Endothelial cell of umbilical vein (primary cell): Measurements from ENCODE around the gene CBLIF. TPM values are rescaled to one million over a fixed set of nuclear protein-coding genes. Genes with fewer than 3 reads are reported as not detected.

Source experiments
- BruUV-seq: library from RNA; stranded (reverse); fragments of 400-500 nt; replicated peaks from 2 replicates; lab custom pipeline; 2021; lab: Mats Ljungman, UMichigan
- CTCF ChIA-PET: fragments of 300-600, 350-600 bp; sonication (Branson Sonifier 250); formaldehyde crosslinking; loops from one replicate; lab custom pipeline; 2021; ENCODE audit warnings: antibody characterized with exemption, inconsistent platforms; lab: Charles Lee
- POLR2A ChIA-PET: fragments of 300-600, 350-600 bp; sonication (Branson Sonifier 250); formaldehyde crosslinking; loops from one replicate; lab custom pipeline; 2021; ENCODE audit warnings: antibody characterized with exemption, inconsistent platforms; lab: Charles Lee
- DNase-seq: peaks from one replicate; pipeline ENCODE4 v3.0.0-alpha.2; 2011; ENCODE audit warnings: low read depth, low spot score
- FAIRE-seq: peaks from 2 replicates; lab custom pipeline; 2011; peaks lifted over from hg19 to GRCh38; lab: Jason Lieb, UNC
- H2AFZ ChIP-seq: 2 replicates; pipeline ENCODE4 v1.6.0; 2012; ENCODE audit warnings: low read depth, low read length, control low read depth, inconsistent platforms
- H3K27ac ChIP-seq: 2 replicates; pipeline ENCODE4 v1.5.1; 2011; ENCODE audit warnings: low read depth, mild to moderate bottlenecking, control low read depth, low read length, moderate library complexity; ENCODE audit not compliant: insufficient read depth
- H3K27me3 ChIP-seq, 2 experiments: 2 replicates each; pipeline versions ENCODE4 v1.6.0 to v1.6.1; 2011; ENCODE audit warnings: low read length in 2 of 2, mixed read lengths in 1 of 2; ENCODE audit not compliant: control insufficient read depth in 2 of 2, insufficient read depth in 2 of 2
- H3K36me3 ChIP-seq, 2 experiments: 2 replicates in 1 of 2; 3 replicates in 1 of 2; pipeline ENCODE4 v1.5.1; 2011; ENCODE audit warnings: low read length in 2 of 2, mild to moderate bottlenecking in 1 of 2, moderate library complexity in 1 of 2; ENCODE audit not compliant: control insufficient read depth in 2 of 2, insufficient read depth in 2 of 2; ENCODE audit errors: extremely low read depth in 1 of 2
- H3K4me1 ChIP-seq: 3 replicates; pipeline ENCODE4 v1.5.1; 2011; ENCODE audit warnings: mild to moderate bottlenecking, low read length; ENCODE audit not compliant: control insufficient read depth, insufficient read depth; ENCODE audit errors: extremely low read depth
- H3K4me2 ChIP-seq: 2 replicates; pipeline ENCODE4 v1.6.1; 2011; ENCODE audit warnings: low read length, control low read depth, mixed read lengths; ENCODE audit not compliant: insufficient read depth
- H3K4me3 ChIP-seq, 3 experiments: fragments of 200-600 bp in 1 of 3; sonication (generic), shearing (Covaris generic) in 1 of 3; replicated peaks in 1 of 3; 2 replicates each; pipeline ENCODE4 v1.5.1; 2011 to 2016; ENCODE audit warnings: control low read depth in 3 of 3, low read length in 3 of 3, mild to moderate bottlenecking in 2 of 3, inconsistent platforms in 1 of 3, low read depth in 1 of 3, moderate library complexity in 1 of 3; ENCODE audit not compliant: insufficient read depth in 1 of 3
- H3K79me2 ChIP-seq: 2 replicates; pipeline ENCODE4 v1.6.0; 2012; ENCODE audit warnings: low read length, inconsistent platforms; ENCODE audit not compliant: control insufficient read depth, insufficient read depth
- H3K9ac ChIP-seq: replicated peaks from 2 replicates; pipeline ENCODE3; 2011; ENCODE audit warnings: low read length, control low read depth; ENCODE audit not compliant: insufficient read depth; ENCODE audit errors: extremely low read depth
- H3K9me1 ChIP-seq: replicated peaks from 3 replicates; pipeline ENCODE4 v1.6.0; 2011; ENCODE audit warnings: mild to moderate bottlenecking, low read length; ENCODE audit not compliant: control insufficient read depth, insufficient read depth; ENCODE audit errors: extremely low read depth
- H3K9me3 ChIP-seq: replicated peaks from 2 replicates; pipeline ENCODE4 v1.5.1; 2012; ENCODE audit warnings: low read length, inconsistent platforms; ENCODE audit not compliant: control insufficient read depth, insufficient read depth
- H4K20me1 ChIP-seq: replicated peaks from 2 replicates; pipeline ENCODE3; 2011; ENCODE audit warnings: mild to moderate bottlenecking, low read length; ENCODE audit not compliant: control insufficient read depth, insufficient read depth; ENCODE audit errors: extremely low read depth
- CTCF ChIP-seq, 2 donors: IDR thresholded peaks; 1 replicate in 1 of 2; 2 replicates in 1 of 2; pipeline ENCODE4 v1.5.1; 2011; ENCODE audit warnings: low read length in 2 of 2, mild to moderate bottlenecking in 2 of 2, moderate library complexity in 2 of 2, control low read depth in 1 of 2, inconsistent platforms in 1 of 2, low read depth in 1 of 2; ENCODE audit not compliant: insufficient read depth in 1 of 2; ENCODE audit errors: extremely low read depth in 1 of 2
- EZH2 ChIP-seq: IDR thresholded peaks from 2 replicates; pipeline ENCODE4 v1.6.1; 2012; ENCODE audit warnings: borderline replicate concordance, low read depth, mild to moderate bottlenecking, moderate library complexity, low read length, inconsistent platforms; ENCODE audit not compliant: severe bottlenecking
- FOS ChIP-seq: IDR thresholded peaks from 2 replicates; pipeline ENCODE4 v1.6.1; 2011; ENCODE audit warnings: mild to moderate bottlenecking, low read length, moderate library complexity, borderline replicate concordance; ENCODE audit not compliant: insufficient read depth
- GATA2 ChIP-seq: IDR thresholded peaks from 2 replicates; pipeline ENCODE4 v1.7.0; 2011; ENCODE audit warnings: low read depth, mild to moderate bottlenecking, moderate library complexity, mixed read lengths, low read length; ENCODE audit not compliant: insufficient read length, insufficient read depth
- JUN ChIP-seq: IDR thresholded peaks from 2 replicates; pipeline ENCODE4 v1.6.1; 2011; ENCODE audit warnings: borderline replicate concordance, low read depth; ENCODE audit not compliant: insufficient read length, insufficient read depth
- MAX ChIP-seq: IDR thresholded peaks from 2 replicates; pipeline ENCODE4 v1.6.1; 2011; ENCODE audit not compliant: insufficient read depth, insufficient read length
- MYC ChIP-seq: IDR thresholded peaks from one replicate; pipeline ENCODE4 v1.6.1; 2011; ENCODE audit warnings: mild to moderate bottlenecking, low read depth, low read length
- POLR2A ChIP-seq: IDR thresholded peaks from 2 replicates; pipeline ENCODE4 v1.6.1; 2012; ENCODE audit warnings: low read depth, mild to moderate bottlenecking, control low read depth, low read length
- POLR2AphosphoS5 ChIP-seq: IDR thresholded peaks from 2 replicates; pipeline ENCODE4 v1.6.1; 2012; ENCODE audit warnings: low read depth, mild to moderate bottlenecking, control low read depth, low read length, moderate library complexity; ENCODE audit not compliant: insufficient read depth
- dilution Hi-C: fragments of 300-500 bp; cut with MboI; formaldehyde crosslinking; loops from one replicate; pipeline ENCODE4 v1.15.0; 2019; ENCODE audit warnings: low sequenced_read_pairs; ENCODE audit not compliant: extremely low pct_ligation_motif_present
- intact Hi-C: fragments of 100-400 bp; cut with micrococcal nuclease; formaldehyde crosslinking; loops from one replicate; pipeline ENCODE4 v1.10.0; 2022
- polyA plus RNA-seq, 4 experiments: library from polyadenylated mRNA; depleted of rRNA in 3 of 4; stranded (reverse) in 3 of 4; unstranded in 1 of 4; fragments of >200 nt; gene quantifications; 2 replicates each; pipeline versions ENCODE4 v1.2.1 to v1.2.3, GENCODE V29; 2011 to 2012; ENCODE audit warnings: missing spikeins in 1 of 4
- total RNA-seq: library from RNA; stranded (reverse); gene quantifications from 2 replicates; pipeline ENCODE4 v1.2.3, GENCODE V29; 2021

CBLIF gene
- total and polyA plus RNA-seq, 2 donors (not counting 3 experiments of a cell fraction or from before 2014, with no cell fraction given): not detected

- dilution Hi-C loops (no loop called here), intact Hi-C loops (no loop called here)
- Histone ChIP-seq H3K4me2 (no peak overlapping the region), H4K20me1 (no peaks in the 10 kb centered on the region), H3K9me1 (no peaks in the 10 kb centered on the region), H3K4me3 (no peak overlapping the region), H3K36me3 (no peaks in the 10 kb centered on the region), H3K9me3 (no peaks in the 10 kb centered on the region), H3K4me1 (peaks cover 6% of the 10 kb centered on the region), H2AFZ (no peak overlapping the region), H3K9ac (no peak overlapping the region), H3K27ac (no peak overlapping the region), H3K79me2 (peaks cover 8% of the 10 kb centered on the region), H3K27me3 (no peaks in the 10 kb centered on the region)
- POLR2A ChIA-PET: no interaction called here
- no TSS peak for BruUV-seq
- DNase-seq: no peak
- no peak for FAIRE-seq
- no peak for TF ChIP-seq MAX
- no peak for TF ChIP-seq EZH2
- no peak for TF ChIP-seq MYC
- no peak for TF ChIP-seq POLR2AphosphoS5
- CTCF ChIA-PET: interaction anchor here (3.3 kb wide), 1 partner anchor 105 kb away, joined by 11 read pairs; no protein-coding TSS in a partner anchor
These were observed 31.3 kb downstream of the CBLIF start for GRCh38 chr11:59814021-59814420.

GRCh38 chr11:59813364-59813763 is 31.9 kb downstream of the CBLIF start:
- H3K27ac ChIP-seq: no peak overlapping the region
- H3K4me3 ChIP-seq: no peak overlapping the region
- intact Hi-C loops: no loop called here
- no peak overlapping the region for H3K9ac ChIP-seq
- POLR2A ChIA-PET: no interaction called here
- H3K9me1 ChIP-seq: no peaks in the 10 kb centered on the region
- no peak overlapping the region for H2AFZ ChIP-seq
- H3K27me3 ChIP-seq: no peaks in the 10 kb centered on the region
- H4K20me1 ChIP-seq: no peaks in the 10 kb centered on the region
- no peak overlapping the region for H3K4me2 ChIP-seq
- TF ChIP-seq CTCF (IDR thresholded peaks at IDR 0.05; ENCODE audit: extremely low read depth in 1 of 2, insufficient read depth in 1 of 2, low read depth in 1 of 2, low read length in 2 of 2): no peak
- no peak for TF ChIP-seq POLR2AphosphoS5
- no peak for TF ChIP-seq GATA2
- TF ChIP-seq FOS: no peak
- no peak for TF ChIP-seq JUN
- TF ChIP-seq MAX: no peak
- no peak for TF ChIP-seq POLR2A
- no peak for TF ChIP-seq MYC
- no peak for TF ChIP-seq EZH2
- peaks cover 8% of the 10 kb centered on the region for H3K79me2 ChIP-seq
- CTCF ChIA-PET: interaction anchor here (3.3 kb wide), 1 partner anchor 106 kb away, joined by 11 read pairs; no protein-coding TSS in a partner anchor
- DNase-seq (no peak), FAIRE-seq (no peak)
- H3K36me3 ChIP-seq: no peaks in the 10 kb centered on the region
- H3K9me3 ChIP-seq: no peaks in the 10 kb centered on the region
- H3K4me1 ChIP-seq: peaks cover 6% of the 10 kb centered on the region
- dilution Hi-C loops: no loop called here
- no TSS peak for BruUV-seq
